Measurements from ENCODE around the gene TRAF3IP1. TPM values are rescaled to one million over a fixed set of nuclear protein-coding genes. Genes with fewer than 3 reads are reported as not detected.

TRAF3IP1 gene
- polyA plus RNA-seq, 3 donors: 22.7 to 24.6 (median 22.8) TPM

Other genes with a start within 250 kb of the TRAF3IP1 start
- gene ESPNL, start 220.2 kb upstream of the TRAF3IP1 start, polyA plus RNA-seq (ENCODE audit: insufficient read length in 3 of 3): 1 to 10 TPM; 1.9 to 4.5 (median 2.7) TPM
- under 1 TPM; 0.34 to 0.94 (median 0.45) TPM for gene KLHL30, start 181.8 kb upstream of the TRAF3IP1 start, polyA plus RNA-seq (ENCODE audit: insufficient read length in 3 of 3)
- 10 to 100 TPM in 1 of 3 donors, 1 to 10 TPM in 2; 8.6 to 10.2 (median 8.9) TPM for gene ERFE, start 161.5 kb upstream of the TRAF3IP1 start, polyA plus RNA-seq (ENCODE audit: insufficient read length in 3 of 3)
- 10 to 100 TPM; 42.5 to 53.3 (median 47.0) TPM for gene ILKAP, start 116.8 kb upstream of the TRAF3IP1 start, polyA plus RNA-seq (ENCODE audit: insufficient read length in 3 of 3)
- gene HES6, start 80.5 kb upstream of the TRAF3IP1 start, polyA plus RNA-seq (ENCODE audit: insufficient read length in 3 of 3): 1 to 10 TPM; 5.3 to 8.7 (median 6.4) TPM
- gene PER2, start 31.9 kb upstream of the TRAF3IP1 start, polyA plus RNA-seq (ENCODE audit: insufficient read length in 3 of 3): 1 to 10 TPM; 5.2 to 9.1 (median 5.8) TPM
- 10 to 100 TPM; 29.2 to 31.1 (median 30.4) TPM for gene ASB1, start 106.4 kb downstream of the TRAF3IP1 start, polyA plus RNA-seq (ENCODE audit: insufficient read length in 3 of 3)

All from renal cortex interstitium (tissue), 3 donors.